Mesenchymal stem cell (in vitro differentiated cells and primary cell): ENCODE results near the gene SLC12A7.

Experiments used
- DNase-seq: peaks from one replicate; pipeline ENCODE4 v3.0.0-alpha.2; 2013
- H2AFZ ChIP-seq: one replicate; pipeline ENCODE4 v1.6.1; 2013; ENCODE audit warnings: low read depth, mild to moderate bottlenecking, control low read depth, inconsistent platforms, low read length, moderate library complexity
- H2AK5ac ChIP-seq: 2 replicates; pipeline ENCODE4 v1.6.1; 2013; ENCODE audit warnings: low read length, moderate library complexity, mild to moderate bottlenecking, inconsistent platforms; ENCODE audit not compliant: severe bottlenecking
- H2BK120ac ChIP-seq: one replicate; pipeline ENCODE4 v1.6.1; 2013; ENCODE audit warnings: low read depth, mild to moderate bottlenecking, inconsistent platforms, low read length, moderate library complexity
- H2BK12ac ChIP-seq, 2 experiments: one replicate each; pipeline ENCODE4 v1.6.1; 2013; ENCODE audit warnings: inconsistent platforms in 2 of 2, low read length in 2 of 2, mild to moderate bottlenecking in 2 of 2, moderate library complexity in 2 of 2, control low read depth in 1 of 2
- H2BK15ac ChIP-seq: one replicate; pipeline ENCODE4 v1.6.1; 2013; ENCODE audit warnings: mild to moderate bottlenecking, low read depth, inconsistent platforms; ENCODE audit not compliant: poor library complexity, severe bottlenecking
- H2BK5ac ChIP-seq: 2 replicates; pipeline ENCODE4 v1.6.1; 2013; ENCODE audit warnings: low read depth, mild to moderate bottlenecking, low read length, control low read depth, inconsistent platforms; ENCODE audit not compliant: poor library complexity, severe bottlenecking
- H3K14ac ChIP-seq, 2 experiments: one replicate each; pipeline ENCODE4 v1.6.1; 2013; ENCODE audit warnings: inconsistent platforms in 2 of 2, low read length in 2 of 2, control low read depth in 1 of 2, mild to moderate bottlenecking in 1 of 2, moderate library complexity in 1 of 2
- H3K18ac ChIP-seq, 2 experiments: one replicate each; pipeline ENCODE4 v1.6.1; 2013; ENCODE audit warnings: inconsistent platforms in 2 of 2, low read length in 2 of 2, control low read depth in 1 of 2, low read depth in 1 of 2, mild to moderate bottlenecking in 1 of 2
- H3K23ac ChIP-seq, 2 experiments: one replicate each; pipeline ENCODE4 v1.6.1; 2013; ENCODE audit warnings: inconsistent platforms in 2 of 2, low read length in 2 of 2, mild to moderate bottlenecking in 2 of 2, moderate library complexity in 2 of 2, control low read depth in 1 of 2
- H3K27ac ChIP-seq: 2 replicates; pipeline ENCODE4 v1.5.1; 2013; ENCODE audit warnings: mild to moderate bottlenecking, moderate library complexity, low read length, control low read depth, inconsistent platforms; ENCODE audit not compliant: poor library complexity, severe bottlenecking
- H3K27me3 ChIP-seq, 2 experiments: 2 replicates each; pipeline versions ENCODE4 v1.6.1 to v1.7.0; 2013; ENCODE audit warnings: low read length in 2 of 2, mild to moderate bottlenecking in 2 of 2, moderate library complexity in 2 of 2, control low read depth in 1 of 2, inconsistent platforms in 1 of 2; ENCODE audit not compliant: control insufficient read depth in 1 of 2, insufficient read depth in 1 of 2
- H3K36me3 ChIP-seq, 2 experiments: 2 replicates each; pipeline versions ENCODE4 v1.6.1 to v1.7.0; 2013; ENCODE audit warnings: low read length in 2 of 2, control low read depth in 1 of 2, inconsistent platforms in 1 of 2, low read depth in 1 of 2, mild to moderate bottlenecking in 1 of 2; ENCODE audit not compliant: insufficient read depth in 2 of 2, control insufficient read depth in 1 of 2
- H3K4ac ChIP-seq, 2 experiments: one replicate each; pipeline ENCODE4 v1.6.1; 2013; ENCODE audit warnings: inconsistent platforms in 2 of 2, low read length in 2 of 2, mild to moderate bottlenecking in 2 of 2, moderate library complexity in 2 of 2, control low read depth in 1 of 2, low read depth in 1 of 2
- H3K4me1 ChIP-seq: 2 replicates; pipeline ENCODE4 v1.6.1; 2013; ENCODE audit warnings: low read depth, low read length, control low read depth; ENCODE audit not compliant: control insufficient read depth, insufficient read depth
- H3K4me2 ChIP-seq: 2 replicates; pipeline ENCODE4 v1.6.1; 2013; ENCODE audit warnings: low read length, mild to moderate bottlenecking, inconsistent platforms; ENCODE audit not compliant: poor library complexity, severe bottlenecking
- H3K4me3 ChIP-seq, 2 experiments: 2 replicates each; pipeline versions ENCODE4 v1.5.1 to v1.7.0; 2013; ENCODE audit warnings: low read length in 2 of 2, mild to moderate bottlenecking in 2 of 2, control low read depth in 1 of 2, low read depth in 1 of 2; ENCODE audit not compliant: insufficient read depth in 1 of 2
- H3K79me1 ChIP-seq: replicated peaks from 2 replicates; pipeline ENCODE4 v1.6.1; 2013; ENCODE audit warnings: mild to moderate bottlenecking, control low read depth, low read length, inconsistent platforms; ENCODE audit not compliant: poor library complexity, severe bottlenecking
- H3K9ac ChIP-seq: 2 replicates; pipeline ENCODE4 v1.7.0; 2013; ENCODE audit warnings: mild to moderate bottlenecking, low read length, moderate library complexity
- H3K9me3 ChIP-seq: 2 replicates; pipeline ENCODE4 v1.7.0; 2013; ENCODE audit warnings: mild to moderate bottlenecking, low read length; ENCODE audit not compliant: control insufficient read depth
- H4K8ac ChIP-seq: one replicate; pipeline ENCODE4 v1.6.1; 2013; ENCODE audit warnings: inconsistent platforms, mild to moderate bottlenecking, low read length, moderate library complexity
- H4K91ac ChIP-seq: one replicate; pipeline ENCODE4 v1.6.1; 2013; ENCODE audit warnings: mild to moderate bottlenecking, low read length, inconsistent platforms
- WGBS: methylation state at CpG from one replicate; pipeline ENCODE4 v1.1.7; 2013; ENCODE audit warnings: mixed read lengths; 5-methylcytosine and 5-hydroxymethylcytosine counted together

Gene SLC12A7

DNA sequence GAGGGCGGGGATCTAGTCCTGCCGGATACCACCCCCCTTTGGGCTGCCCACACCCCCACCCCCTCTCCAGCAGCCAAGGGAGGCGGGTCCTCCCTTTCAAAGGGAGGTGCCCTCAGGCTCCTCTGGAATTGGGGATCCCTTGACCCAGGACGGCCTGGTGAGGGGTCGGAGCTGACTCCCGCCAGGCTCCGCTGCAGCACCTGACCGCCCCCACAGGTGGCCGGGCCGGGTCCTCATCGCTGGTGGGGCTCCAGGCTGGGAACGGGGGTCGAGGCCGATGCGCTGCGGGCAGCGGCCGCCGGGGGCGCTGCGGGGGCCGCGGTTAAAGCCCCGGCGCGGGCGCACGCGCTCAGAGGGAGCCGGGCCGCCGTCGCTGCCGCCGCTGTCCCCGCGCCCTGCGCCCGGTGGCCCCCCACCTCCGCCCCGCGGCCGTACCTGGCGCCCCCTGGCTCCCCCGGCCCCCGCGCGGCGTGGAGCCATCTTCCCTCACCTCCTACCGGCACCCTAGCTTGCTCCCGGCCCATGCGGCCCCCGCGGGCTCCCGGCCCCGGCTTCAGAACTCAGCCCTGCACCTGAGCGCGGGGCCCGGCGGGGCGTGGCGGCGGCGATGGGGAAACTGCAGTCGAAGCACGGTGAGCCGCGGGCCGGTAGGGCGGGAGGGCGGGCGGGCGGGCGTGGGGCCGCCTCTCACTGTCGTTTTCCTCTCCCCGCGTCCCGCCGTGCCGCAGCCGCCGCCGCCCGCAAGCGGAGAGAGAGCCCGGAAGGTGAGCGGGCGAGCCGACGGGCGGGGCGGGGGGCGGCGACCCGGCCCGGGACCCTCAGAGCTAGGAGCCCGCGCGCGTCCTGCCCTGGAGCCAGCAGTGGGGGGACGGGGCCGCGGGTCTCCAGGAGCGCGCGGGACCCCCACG lies 103.2 kb downstream of the SLC12A7 start, which contains the start of gene NKD2:
Gene NKD2 (plus strand): TSS at position 352 of the 908 bp plus-strand sequence. CDS start 256 bp downstream, at position 608.
- peak within 1 kb of the TSS; percentile 70 for H3K4me2 ChIP-seq
- H2BK5ac ChIP-seq, result no peak within 1 kb of the TSS
- no peak within 1 kb of the TSS for H4K8ac ChIP-seq
- no peak within 1 kb of the TSS for H3K4ac ChIP-seq
- peak within 1 kb of the TSS; percentile 70 for H4K91ac ChIP-seq
- H3K18ac ChIP-seq, result no peak within 1 kb of the TSS
- peak; percentile 33 for DNase-seq
- H3K36me3 ChIP-seq, result no peaks in the 10 kb centered on the region
- H2BK120ac ChIP-seq, result no peak within 1 kb of the TSS
- H3K4me3 ChIP-seq, result peak within 1 kb of the TSS in 1 of 2 experiments; percentile 35
- H3K27ac ChIP-seq, result no peak within 1 kb of the TSS
- H3K9ac ChIP-seq, result no peak within 1 kb of the TSS
- no peak within 1 kb of the TSS for H3K14ac ChIP-seq
- peaks cover 21% of the 10 kb centered on the region for H3K4me1 ChIP-seq
- H3K23ac ChIP-seq, result peak within 1 kb of the TSS in 1 of 2 experiments; percentile 68
- no peak within 1 kb of the TSS for H2AK5ac ChIP-seq
- H2AFZ ChIP-seq, result no peak within 1 kb of the TSS
- H3K27me3 ChIP-seq, result peaks cover 87 to 92% of the 10 kb centered on the region in 2 experiments
- H3K79me1 ChIP-seq, result no peaks in the 10 kb centered on the region
- H2BK12ac ChIP-seq, result no peak within 1 kb of the TSS
- peak within 1 kb of the TSS; percentile 92 for H2BK15ac ChIP-seq
- WGBS, result 2% methylated on average over 34 of the region's 108 CpGs
- no peaks in the 10 kb centered on the region for H3K9me3 ChIP-seq

DNA sequence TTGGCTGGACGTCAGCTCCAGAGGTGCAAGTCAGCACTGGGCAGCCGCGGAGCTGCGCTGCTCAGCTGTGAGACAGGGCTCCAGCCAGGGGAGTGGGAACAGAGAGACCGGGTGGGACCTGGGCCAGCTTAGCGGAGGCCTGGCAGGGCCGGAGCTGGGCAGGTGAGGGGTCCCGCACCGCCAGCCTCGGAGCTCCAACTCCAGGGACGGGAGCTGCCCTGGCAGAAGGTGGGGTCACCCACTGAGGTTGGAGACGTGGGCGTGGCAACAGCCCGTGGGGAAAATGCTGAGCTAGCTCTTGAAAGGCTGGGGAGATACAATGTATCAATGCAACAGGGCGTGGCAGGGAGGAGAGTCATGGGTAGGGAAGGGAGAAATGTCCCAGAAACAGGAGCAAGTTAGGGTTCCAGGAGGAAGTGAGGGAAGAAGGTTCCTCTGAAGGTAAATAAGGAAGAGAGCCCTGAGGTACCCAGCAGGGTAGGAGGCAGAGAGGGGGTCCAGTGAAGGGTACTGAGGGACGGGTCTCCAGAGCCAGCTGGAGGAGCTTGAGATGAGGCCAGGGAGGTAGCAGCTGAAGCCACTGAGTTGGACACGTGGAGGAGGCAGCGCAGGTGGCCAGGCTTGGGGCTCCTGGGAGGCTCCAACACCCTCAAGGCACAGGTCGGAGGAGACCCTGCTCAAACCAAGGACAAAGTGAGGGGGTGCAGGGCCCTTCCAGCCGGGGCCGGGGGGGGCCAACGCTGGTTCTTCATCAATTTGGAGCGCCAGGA lies 104.0 kb downstream of the SLC12A7 start:
- Histone ChIP-seq H3K9ac (no peak overlapping the region), H3K36me3 (no peaks in the 10 kb centered on the region), H3K18ac (no peak overlapping the region), H4K8ac (no peak overlapping the region), H2BK5ac (no peak overlapping the region), H3K9me3 (no peaks in the 10 kb centered on the region), H2BK15ac (peak overlapping the region; percentile 46), H3K23ac (no peak overlapping the region), H4K91ac (no peak overlapping the region), H3K79me1 (no peaks in the 10 kb centered on the region), H3K4me2 (no peak overlapping the region), H2BK12ac (no peak overlapping the region), H3K27me3 (peaks cover 86 to 91% of the 10 kb centered on the region in 2 experiments), H3K14ac (no peak overlapping the region), H3K4me3 (no peak overlapping the region), H2BK120ac (no peak overlapping the region), H2AK5ac (no peak overlapping the region), H2AFZ (no peak overlapping the region), H3K4me1 (peaks cover 22% of the 10 kb centered on the region), H3K27ac (no peak overlapping the region), H3K4ac (no peak overlapping the region)
- WGBS, result 81% methylated on average over 23 of the region's 23 CpGs
- no peak for DNase-seq

DNA sequence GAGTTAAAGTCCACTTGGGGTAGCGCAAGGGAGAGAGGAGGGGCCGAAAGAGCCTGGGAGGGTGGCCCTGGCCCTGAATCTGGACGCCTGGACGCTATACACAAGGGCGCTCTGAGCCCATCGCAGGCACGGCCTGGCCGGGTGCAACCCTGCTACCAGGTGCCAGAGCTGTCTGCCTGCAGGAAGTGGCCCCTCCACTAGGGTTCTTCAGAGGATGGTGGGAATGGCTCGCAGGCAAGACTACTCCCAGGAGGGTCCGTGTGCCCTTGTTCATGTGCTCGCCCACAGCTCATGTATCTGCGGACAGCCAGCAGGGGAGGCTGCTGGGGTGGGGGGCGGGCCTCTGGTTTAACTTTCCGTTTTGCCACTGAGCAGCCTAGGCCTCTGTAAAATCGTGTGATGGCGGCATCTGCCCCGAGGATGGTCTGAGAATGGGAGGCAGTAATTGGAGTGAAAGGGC lies 104.6 kb downstream of the SLC12A7 start:
- Histone ChIP-seq H3K4me3 (no peak overlapping the region), H3K18ac (no peak overlapping the region), H2BK15ac (no peak overlapping the region), H4K91ac (no peak overlapping the region), H3K79me1 (no peaks in the 10 kb centered on the region), H3K27ac (no peak overlapping the region), H2AK5ac (no peak overlapping the region), H3K36me3 (no peaks in the 10 kb centered on the region), H2BK12ac (peak overlapping the region in 1 of 2 experiments; percentile 7), H3K4me2 (no peak overlapping the region), H3K4me1 (peaks cover 22% of the 10 kb centered on the region), H4K8ac (no peak overlapping the region), H3K27me3 (peaks cover 81 to 86% of the 10 kb centered on the region in 2 experiments), H3K9ac (no peak overlapping the region), H2BK120ac (no peak overlapping the region), H2AFZ (no peak overlapping the region), H3K9me3 (no peaks in the 10 kb centered on the region), H3K4ac (no peak overlapping the region), H3K14ac (no peak overlapping the region), H3K23ac (no peak overlapping the region), H2BK5ac (no peak overlapping the region)
- no peak for DNase-seq
- WGBS, result 87% methylated on average over 17 of the region's 17 CpGs

DNA sequence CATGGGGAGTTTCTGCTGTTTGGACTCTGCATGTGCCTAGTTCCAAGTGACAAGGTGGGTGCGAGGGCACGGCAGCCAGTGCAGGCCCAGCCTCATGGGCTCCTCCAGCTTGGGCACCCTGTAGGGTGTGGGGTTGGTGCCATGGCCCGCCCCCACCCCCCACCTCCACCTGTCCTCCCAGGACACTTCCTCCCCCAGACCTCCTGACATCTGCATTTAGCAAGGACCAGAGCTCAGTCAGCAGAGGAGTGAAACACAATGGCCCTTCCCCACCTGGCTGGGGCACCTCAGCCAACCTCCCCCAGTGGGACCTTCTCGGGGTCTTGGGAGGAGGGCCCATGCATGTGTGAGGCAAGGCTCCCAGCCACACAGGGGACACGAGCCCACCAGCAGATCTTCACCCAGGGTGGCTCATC lies 105.2 kb downstream of the SLC12A7 start:
- no peaks in the 10 kb centered on the region for H3K79me1 ChIP-seq
- no peak overlapping the region for H3K18ac ChIP-seq
- H3K9ac ChIP-seq, result no peak overlapping the region
- no peak overlapping the region for H4K8ac ChIP-seq
- peaks cover 22% of the 10 kb centered on the region for H3K4me1 ChIP-seq
- H4K91ac ChIP-seq, result no peak overlapping the region
- H3K27ac ChIP-seq, result no peak overlapping the region
- no peak overlapping the region for H2AK5ac ChIP-seq
- no peak overlapping the region for H3K4me3 ChIP-seq
- no peak overlapping the region for H2BK120ac ChIP-seq
- no peak overlapping the region for H3K4me2 ChIP-seq
- no peak overlapping the region for H2BK15ac ChIP-seq
- no peak for DNase-seq
- no peak overlapping the region for H2BK5ac ChIP-seq
- no peaks in the 10 kb centered on the region for H3K36me3 ChIP-seq
- H3K27me3 ChIP-seq, result peaks cover 81 to 85% of the 10 kb centered on the region in 2 experiments
- H2BK12ac ChIP-seq, result peak overlapping the region in 1 of 2 experiments; percentile 7
- H3K4ac ChIP-seq, result no peak overlapping the region
- H3K9me3 ChIP-seq, result no peaks in the 10 kb centered on the region
- H3K14ac ChIP-seq, result no peak overlapping the region
- no peak overlapping the region for H2AFZ ChIP-seq
- 93% methylated on average over 4 of the region's 5 CpGs for WGBS
- no peak overlapping the region for H3K23ac ChIP-seq
